H1 (cell line): ENCODE results near the gene NEK10. TPM values are rescaled to one million over a fixed set of nuclear protein-coding genes. Genes with fewer than 3 reads are reported as not detected.

ENCODE experiments used
- CTCF ChIA-PET: fragments of 300-600 bp; sonication (Branson Sonifier 250); formaldehyde crosslinking; loops from one replicate; lab custom pipeline; 2021; ENCODE audit not compliant: partially characterized antibody; lab: Charles Lee
- POLR2A ChIA-PET: fragments of 300-600 bp; sonication (Branson Sonifier 250); formaldehyde crosslinking; loops from one replicate; lab custom pipeline; 2021; ENCODE audit warnings: inconsistent platforms; ENCODE audit not compliant: partially characterized antibody; lab: Charles Lee
- DNase-seq, 2 experiments: peaks; one replicate each; pipeline versions ENCODE4 v3.0.0 to v3.0.0-alpha.2; 2010 to 2022; ENCODE audit warnings: low spot score in 2 of 2, low read depth in 1 of 2, mixed read lengths in 1 of 2
- FAIRE-seq: peaks from 2 replicates; lab custom pipeline; 2011; peaks lifted over from hg19 to GRCh38; lab: Jason Lieb, UNC
- H2AFZ ChIP-seq: 2 replicates; pipeline ENCODE4 v1.8.1; 2012; ENCODE audit warnings: low read length, inconsistent platforms
- H2AK5ac ChIP-seq: 2 replicates; pipeline ENCODE4 v1.6.1; 2013; ENCODE audit warnings: low read depth, low read length
- H2BK120ac ChIP-seq: replicated peaks from 2 replicates; pipeline ENCODE3; 2013; ENCODE audit warnings: low read depth, low read length, inconsistent platforms
- H2BK12ac ChIP-seq: 2 replicates; pipeline ENCODE4 v1.6.1; 2013; ENCODE audit warnings: low read depth, low read length
- H2BK15ac ChIP-seq: 2 replicates; pipeline ENCODE4 v1.6.1; 2013; ENCODE audit warnings: low read length
- H2BK20ac ChIP-seq: 2 replicates; pipeline ENCODE4 v1.6.1; 2013; ENCODE audit warnings: low read length
- H2BK5ac ChIP-seq: 2 replicates; pipeline ENCODE4 v1.6.1; 2013; ENCODE audit warnings: low read depth, low read length
- H3K14ac ChIP-seq: 2 replicates; pipeline ENCODE4 v1.6.1; 2013; ENCODE audit warnings: inconsistent platforms; ENCODE audit not compliant: insufficient read length
- H3K18ac ChIP-seq: 2 replicates; pipeline ENCODE4 v1.6.1; 2013; ENCODE audit warnings: low read length; ENCODE audit errors: extremely low read depth
- H3K23ac ChIP-seq: 2 replicates; pipeline ENCODE4 v1.6.1; 2013; ENCODE audit warnings: inconsistent platforms; ENCODE audit not compliant: insufficient read length
- H3K23me2 ChIP-seq: 2 replicates; pipeline ENCODE4 v1.6.1; 2013; ENCODE audit warnings: low read depth, low read length
- H3K27ac ChIP-seq: 2 replicates; pipeline ENCODE4 v1.6.1; 2011; ENCODE audit warnings: low read depth, low read length, inconsistent platforms
- H3K27me3 ChIP-seq, 4 experiments: replicated peaks in 1 of 4; 1 replicate in 1 of 4; 2 replicates in 3 of 4; pipeline versions ENCODE4 v1.6.1 to v1.8.1; 2011 to 2013; ENCODE audit warnings: low read length in 3 of 4, mild to moderate bottlenecking in 3 of 4, inconsistent platforms in 2 of 4, mixed read lengths in 2 of 4, moderate library complexity in 1 of 4; ENCODE audit not compliant: control insufficient read depth in 3 of 4, insufficient read depth in 3 of 4; ENCODE audit errors: extremely low read depth in 1 of 4
- H3K36me3 ChIP-seq, 4 experiments: 2 replicates each; pipeline versions ENCODE4 v1.6.1 to v1.8.1; 2011 to 2013; ENCODE audit warnings: mild to moderate bottlenecking in 4 of 4, low read length in 3 of 4, moderate library complexity in 2 of 4, control low read depth in 1 of 4, inconsistent platforms in 1 of 4; ENCODE audit not compliant: insufficient read depth in 4 of 4, control insufficient read depth in 2 of 4
- H3K4ac ChIP-seq: replicated peaks from 2 replicates; pipeline ENCODE3; 2013; ENCODE audit warnings: low read length, low read depth, mixed read lengths, inconsistent platforms; ENCODE audit not compliant: insufficient read length
- H3K4me1 ChIP-seq, 4 experiments: replicated peaks in 1 of 4; 1 replicate in 1 of 4; 2 replicates in 3 of 4; pipeline versions ENCODE4 v1.6.1 to v1.8.1; 2011 to 2013; ENCODE audit warnings: low read length in 3 of 4, inconsistent platforms in 2 of 4, mixed read lengths in 1 of 4; ENCODE audit not compliant: insufficient read depth in 4 of 4, control insufficient read depth in 3 of 4
- H3K4me2 ChIP-seq, 2 experiments: 2 replicates each; pipeline versions ENCODE4 v1.6.1 to v1.8.1; 2011 to 2013; ENCODE audit warnings: low read depth in 2 of 2, low read length in 2 of 2, control low read depth in 1 of 2, inconsistent platforms in 1 of 2, mild to moderate bottlenecking in 1 of 2; ENCODE audit not compliant: insufficient read depth in 1 of 2
- H3K4me3 ChIP-seq, 4 experiments: fragments of 200-600, 300-600 bp in 1 of 4; sonication (generic), shearing (Covaris generic), sonication (Bioruptor Twin) in 1 of 4; 2 replicates each; pipeline versions ENCODE4 v1.5.1 to v1.8.1; 2011 to 2016; ENCODE audit warnings: low read length in 4 of 4, low read depth in 3 of 4, control low read depth in 2 of 4, inconsistent platforms in 2 of 4, mild to moderate bottlenecking in 2 of 4, mixed read lengths in 1 of 4, moderate library complexity in 1 of 4; ENCODE audit not compliant: insufficient read depth in 2 of 4; ENCODE audit errors: extremely low read depth in 1 of 4
- H3K56ac ChIP-seq: replicated peaks from 2 replicates; pipeline ENCODE3; 2013; ENCODE audit warnings: low read depth, mild to moderate bottlenecking, mixed read lengths, low read length, inconsistent platforms; ENCODE audit not compliant: insufficient read length
- H3K79me1 ChIP-seq: 2 replicates; pipeline ENCODE4 v1.6.1; 2013; ENCODE audit warnings: low read depth, low read length, control low read depth
- H3K79me2 ChIP-seq, 2 experiments: 2 replicates each; pipeline versions ENCODE4 v1.6.1 to v1.8.1; 2012 to 2013; ENCODE audit warnings: low read length in 2 of 2, mild to moderate bottlenecking in 2 of 2, inconsistent platforms in 1 of 2; ENCODE audit not compliant: insufficient read depth in 2 of 2, control insufficient read depth in 1 of 2
- H3K9ac ChIP-seq, 4 experiments: replicated peaks in 1 of 4; 1 replicate in 1 of 4; 2 replicates in 3 of 4; pipeline versions ENCODE4 v1.6.1 to v1.8.1; 2011 to 2013; ENCODE audit warnings: low read depth in 3 of 4, low read length in 3 of 4, control low read depth in 2 of 4, mild to moderate bottlenecking in 2 of 4, moderate library complexity in 2 of 4, inconsistent platforms in 1 of 4; ENCODE audit errors: extremely low read depth in 1 of 4
- H3K9me3 ChIP-seq, 2 experiments: 2 replicates each; pipeline versions ENCODE4 v1.6.1 to v1.8.1; 2012 to 2013; ENCODE audit warnings: mild to moderate bottlenecking in 2 of 2, moderate library complexity in 2 of 2, control low read depth in 1 of 2, inconsistent platforms in 1 of 2, low read depth in 1 of 2, low read length in 1 of 2, mixed read lengths in 1 of 2; ENCODE audit not compliant: insufficient read depth in 2 of 2
- H4K20me1 ChIP-seq, 2 experiments: replicated peaks in 1 of 2; 2 replicates each; pipeline versions ENCODE3 to v1.8.1; 2011 to 2013; ENCODE audit warnings: inconsistent platforms in 2 of 2, low read length in 2 of 2, mild to moderate bottlenecking in 1 of 2; ENCODE audit not compliant: insufficient read depth in 2 of 2, control insufficient read depth in 1 of 2
- H4K5ac ChIP-seq: 2 replicates; pipeline ENCODE4 v1.6.1; 2013; ENCODE audit warnings: low read length, low read depth, mixed read lengths, inconsistent platforms; ENCODE audit not compliant: insufficient read length
- H4K8ac ChIP-seq: 2 replicates; pipeline ENCODE4 v1.8.0; 2013; ENCODE audit warnings: mild to moderate bottlenecking, moderate library complexity, low read length, inconsistent platforms; ENCODE audit not compliant: insufficient read depth; ENCODE audit errors: extremely low read depth
- H4K91ac ChIP-seq: replicated peaks from 2 replicates; pipeline ENCODE3; 2013; ENCODE audit warnings: low read length, mixed read lengths, inconsistent platforms; ENCODE audit not compliant: insufficient read length
- CEBPB ChIP-seq: IDR thresholded peaks from 2 replicates; pipeline ENCODE4 v1.6.1; 2012; ENCODE audit warnings: low read depth, low read length
- CHD2 ChIP-seq: IDR thresholded peaks from 2 replicates; pipeline ENCODE4 v1.6.1; 2012; ENCODE audit warnings: low read length, improper control_type of control experiment
- EP300 ChIP-seq, 2 experiments: IDR thresholded peaks; 1 replicate in 1 of 2; 2 replicates in 1 of 2; pipeline ENCODE4 v1.6.1; 2011 to 2012; ENCODE audit warnings: low read depth in 2 of 2, low read length in 2 of 2, mild to moderate bottlenecking in 2 of 2, borderline replicate concordance in 1 of 2, inconsistent platforms in 1 of 2, moderate library complexity in 1 of 2
- GTF2F1 ChIP-seq: IDR thresholded peaks from 2 replicates; pipeline ENCODE4 v1.6.1; 2012; ENCODE audit warnings: low read depth, low read length, improper control_type of control experiment, borderline replicate concordance
- JUND ChIP-seq: IDR thresholded peaks from 2 replicates; pipeline ENCODE4 v1.6.1; 2011; ENCODE audit warnings: mild to moderate bottlenecking, improper control_type of control experiment, low read length
- NANOG ChIP-seq: IDR thresholded peaks from 2 replicates; pipeline ENCODE4 v1.6.1; 2011; ENCODE audit warnings: low read length, low read depth, mild to moderate bottlenecking, inconsistent platforms; ENCODE audit not compliant: insufficient read depth, poor library complexity, severe bottlenecking
- POU5F1 ChIP-seq: IDR thresholded peaks from 2 replicates; pipeline ENCODE4 v1.6.1; 2011; ENCODE audit warnings: low read depth, mild to moderate bottlenecking, low read length, moderate library complexity
- RFX5 ChIP-seq: IDR thresholded peaks from 2 replicates; pipeline ENCODE4 v1.6.1; 2011; ENCODE audit warnings: low read depth, low read length, improper control_type of control experiment, borderline replicate concordance
- RXRA ChIP-seq: IDR thresholded peaks from 2 replicates; pipeline ENCODE4 v1.6.1; 2011; ENCODE audit warnings: low read depth, mild to moderate bottlenecking, low read length, moderate library complexity; ENCODE audit not compliant: insufficient read depth
- SIRT6 ChIP-seq: IDR thresholded peaks from one replicate; pipeline ENCODE4 v1.7.1; 2012; ENCODE audit warnings: low read length, inconsistent platforms
- YY1 ChIP-seq: IDR thresholded peaks from 2 replicates; pipeline ENCODE4 v1.6.1; 2011; ENCODE audit warnings: low read depth, mild to moderate bottlenecking, low read length
- polyA plus RNA-seq, 7 experiments: library from polyadenylated mRNA; depleted of rRNA in 3 of 7; stranded (reverse) in 5 of 7; unstranded in 2 of 7; fragments of >200 nt in 5 of 7; fragments of 200-250 nt in 2 of 7; gene quantifications; 1 replicate in 5 of 7; 2 replicates in 1 of 7; 4 replicates in 1 of 7; pipeline versions ENCODE4 v1.2.1 to v1.2.3, GENCODE V29; 2011 to 2013; ENCODE audit warnings: missing spikeins in 2 of 7, mixed read lengths in 2 of 7
- total RNA-seq: library from RNA; stranded (reverse); fragmentation: NEBNext Ultra II Directional; extraction: Animal tissue kit (Norgen Biotek cat#: 25700); gene quantifications from 2 replicates; pipeline ENCODE4 v1.2.1, GENCODE V29; 2021
- TF ChIP-seq, protein P1 (sequence below): IDR thresholded peaks from 2 replicates; pipeline ENCODE4 v1.6.1; 2011; ENCODE audit warnings: low read length, improper control_type of control experiment
- TF ChIP-seq, protein P2 (sequence below): IDR thresholded peaks from 2 replicates; pipeline ENCODE4 v1.6.1; 2012; ENCODE audit warnings: inconsistent platforms
- TF ChIP-seq, protein P3 (sequence below): IDR thresholded peaks from 2 replicates; pipeline ENCODE4 v1.6.1; 2012; ENCODE audit warnings: inconsistent platforms

Gene NEK10
- total and polyA plus RNA-seq, 2 of the 8 experiments (the other 6 are each of a cell fraction or from before 2014, with no cell fraction given), result 0.18 to 0.50 TPM

DNA sequence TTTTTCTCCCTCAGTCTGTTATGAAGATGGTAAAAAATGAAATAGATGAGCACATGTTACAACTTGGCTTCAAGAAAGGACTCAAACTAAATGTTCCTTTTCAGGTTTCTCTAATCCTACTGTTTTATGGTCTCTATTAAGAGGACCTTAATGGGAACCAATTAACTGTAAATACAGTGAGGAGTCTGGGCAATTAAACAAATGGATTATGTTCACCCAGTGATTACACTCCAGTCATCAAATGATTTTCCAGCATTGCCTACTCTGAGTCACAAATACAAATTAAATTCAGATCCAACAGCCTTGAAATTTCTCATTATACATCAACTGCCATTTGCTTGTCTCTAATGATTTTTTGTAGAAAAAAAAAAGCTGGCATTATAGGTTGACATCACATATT lies 129.2 kb downstream of the NEK10 start:
- H3K27me3 ChIP-seq, result no peaks in the 10 kb centered on the region
- no peak overlapping the region for H4K5ac ChIP-seq
- no peaks in the 10 kb centered on the region for H3K79me1 ChIP-seq
- no peak overlapping the region for H2AK5ac ChIP-seq
- no peak overlapping the region for H2BK20ac ChIP-seq
- H3K4me3 ChIP-seq, result no peak overlapping the region
- no peak overlapping the region for H2BK120ac ChIP-seq
- DNase-seq, result no peak
- H3K9ac ChIP-seq, result no peak overlapping the region
- no peaks in the 10 kb centered on the region for H3K4me1 ChIP-seq
- no peaks in the 10 kb centered on the region for H3K36me3 ChIP-seq
- no peak overlapping the region for H3K4ac ChIP-seq
- no peak overlapping the region for H3K56ac ChIP-seq
- no peaks in the 10 kb centered on the region; the same call in 1 of the 2 replicates for H3K23me2 ChIP-seq
- ChIA-PET CTCF (interaction anchor here (0.6 kb wide), 1 partner anchor 217 kb away, joined by 3 read pairs; no protein-coding TSS in a partner anchor), POLR2A (no interaction called here)
- H2AFZ ChIP-seq, result no peak overlapping the region
- no peak overlapping the region for H2BK12ac ChIP-seq
- H3K23ac ChIP-seq, result no peak overlapping the region
- H3K14ac ChIP-seq, result no peak overlapping the region
- no peak overlapping the region for H3K4me2 ChIP-seq
- no peak overlapping the region for H2BK5ac ChIP-seq
- peaks cover 11 to 14% of the 10 kb centered on the region in 2 experiments; a peak in 3 of 4 replicates for H3K9me3 ChIP-seq
- no peak overlapping the region for H3K27ac ChIP-seq
- H3K18ac ChIP-seq, result no peak overlapping the region
- H3K79me2 ChIP-seq, result no peaks in the 10 kb centered on the region
- no peak overlapping the region for H2BK15ac ChIP-seq
- no peak overlapping the region for H4K8ac ChIP-seq
- H4K91ac ChIP-seq, result no peak overlapping the region
- H4K20me1 ChIP-seq, result no peaks in the 10 kb centered on the region
- no peak for FAIRE-seq
- no peak for TF ChIP-seq CEBPB
- TF ChIP-seq GTF2F1, result no peak
- no peak for TF ChIP-seq SIRT6
- TF ChIP-seq POU5F1, result no peak
- no peak for TF ChIP-seq EP300 (IDR thresholded peaks at IDR 0.05; ENCODE audit: borderline replicate concordance in 1 of 2, low read depth in 2 of 2, low read length in 2 of 2)
- TF ChIP-seq CHD2, result no peak
- TF ChIP-seq, protein P1, sequence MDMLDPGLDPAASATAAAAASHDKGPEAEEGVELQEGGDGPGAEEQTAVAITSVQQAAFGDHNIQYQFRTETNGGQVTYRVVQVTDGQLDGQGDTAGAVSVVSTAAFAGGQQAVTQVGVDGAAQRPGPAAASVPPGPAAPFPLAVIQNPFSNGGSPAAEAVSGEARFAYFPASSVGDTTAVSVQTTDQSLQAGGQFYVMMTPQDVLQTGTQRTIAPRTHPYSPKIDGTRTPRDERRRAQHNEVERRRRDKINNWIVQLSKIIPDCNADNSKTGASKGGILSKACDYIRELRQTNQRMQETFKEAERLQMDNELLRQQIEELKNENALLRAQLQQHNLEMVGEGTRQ, result no peak
- TF ChIP-seq, protein P2, sequence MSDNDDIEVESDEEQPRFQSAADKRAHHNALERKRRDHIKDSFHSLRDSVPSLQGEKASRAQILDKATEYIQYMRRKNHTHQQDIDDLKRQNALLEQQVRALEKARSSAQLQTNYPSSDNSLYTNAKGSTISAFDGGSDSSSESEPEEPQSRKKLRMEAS, result no peak
- no peak for TF ChIP-seq YY1
- no peak for TF ChIP-seq RFX5
- TF ChIP-seq RXRA, result no peak
- TF ChIP-seq, protein P3, sequence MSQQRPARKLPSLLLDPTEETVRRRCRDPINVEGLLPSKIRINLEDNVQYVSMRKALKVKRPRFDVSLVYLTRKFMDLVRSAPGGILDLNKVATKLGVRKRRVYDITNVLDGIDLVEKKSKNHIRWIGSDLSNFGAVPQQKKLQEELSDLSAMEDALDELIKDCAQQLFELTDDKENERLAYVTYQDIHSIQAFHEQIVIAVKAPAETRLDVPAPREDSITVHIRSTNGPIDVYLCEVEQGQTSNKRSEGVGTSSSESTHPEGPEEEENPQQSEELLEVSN, result no peak
- no peak for TF ChIP-seq NANOG
- no peak for TF ChIP-seq JUND
